Panc1 (cell line): ENCODE measurements around the gene NBDY. TPM values are rescaled to one million over a fixed set of nuclear protein-coding genes. Genes with fewer than 3 reads are reported as not detected.
"Not testable (repeated sequence)": the region's sequence is repeated elsewhere in the genome, so short reads cannot be mapped to it uniquely, and the experiment has no call there.

Experiments
- ATAC-seq: fragments of 200-7000 bp; cut with Tn5 transposase; 2 replicates; pipeline ENCODE4 v1.9.1; 2020; ENCODE audit warnings: mild to moderate bottlenecking, moderate library complexity
- BruUV-seq: library from RNA; stranded (reverse); fragments of 400-500 nt; replicated peaks from 2 replicates; lab custom pipeline; 2021; lab: Mats Ljungman, UMichigan
- CTCF ChIA-PET: fragments of 300-600 bp; sonication (Branson Sonifier 250); formaldehyde crosslinking; loops from one replicate; lab custom pipeline; 2022; ENCODE audit warnings: antibody characterized with exemption; lab: Charles Lee
- POLR2A ChIA-PET: fragments of 300-600 bp; sonication (Branson Sonifier 250); formaldehyde crosslinking; loops from one replicate; lab custom pipeline; 2022; ENCODE audit warnings: antibody characterized with exemption; lab: Charles Lee
- DNase-seq: peaks from one replicate; pipeline ENCODE4 v3.0.0-alpha.2; 2010; ENCODE audit warnings: low read depth, low spot score
- H3K27ac ChIP-seq: 2 replicates; pipeline ENCODE4 v1.5.1; 2011; ENCODE audit warnings: mild to moderate bottlenecking, low read length, inconsistent platforms
- H3K27me3 ChIP-seq: fragments of 200-500 bp; sonication (Bioruptor generic); 2 replicates; pipeline ENCODE4 v1.6.0; 2014; ENCODE audit warnings: low read length, inconsistent platforms; ENCODE audit not compliant: control insufficient read depth, insufficient read depth
- H3K36me3 ChIP-seq: fragments of 200-500 bp; sonication (Bioruptor generic); 2 replicates; pipeline ENCODE4 v1.5.1; 2014; ENCODE audit warnings: inconsistent platforms, mild to moderate bottlenecking, low read length, moderate library complexity; ENCODE audit not compliant: control insufficient read depth, insufficient read depth
- H3K4me1 ChIP-seq: 2 replicates; pipeline ENCODE4 v1.5.1; 2011; ENCODE audit warnings: inconsistent platforms, mild to moderate bottlenecking, low read length, moderate library complexity; ENCODE audit not compliant: control insufficient read depth, insufficient read depth
- H3K4me3 ChIP-seq, 2 experiments: 2 replicates each; pipeline ENCODE4 v1.5.1; 2011 to 2012; ENCODE audit warnings: low read depth in 2 of 2, low read length in 2 of 2, mild to moderate bottlenecking in 2 of 2, inconsistent platforms in 1 of 2, moderate library complexity in 1 of 2
- H3K9me3 ChIP-seq: fragments of 200-500 bp; sonication (Bioruptor generic); 2 replicates; pipeline ENCODE4 v1.5.1; 2014; ENCODE audit warnings: low read depth, mild to moderate bottlenecking, inconsistent platforms, low read length, moderate library complexity; ENCODE audit not compliant: control insufficient read depth, insufficient read depth
- CTCF ChIP-seq: fragments of 450-650 bp; IDR thresholded peaks from 2 replicates; pipeline ENCODE4 v1.5.1; 2017; ENCODE audit warnings: mild to moderate bottlenecking
- POLR2AphosphoS5 ChIP-seq: IDR thresholded peaks from 2 replicates; pipeline ENCODE4 v1.6.1; 2012; ENCODE audit warnings: mild to moderate bottlenecking, low read depth, low read length, moderate library complexity
- REST ChIP-seq, 2 experiments: IDR thresholded peaks; 2 replicates each; pipeline ENCODE4 v1.6.1; 2011 to 2012; ENCODE audit warnings: low read depth in 2 of 2, control low read depth in 1 of 2, low read length in 1 of 2, mild to moderate bottlenecking in 1 of 2, moderate library complexity in 1 of 2; ENCODE audit not compliant: insufficient read depth in 1 of 2
- SIN3A ChIP-seq: IDR thresholded peaks from 2 replicates; pipeline ENCODE4 v1.6.1; 2012; ENCODE audit warnings: low read depth, mild to moderate bottlenecking, low read length, moderate library complexity, borderline replicate concordance; ENCODE audit not compliant: insufficient read depth
- TCF7L2 ChIP-seq: IDR thresholded peaks from 2 replicates; pipeline ENCODE4 v1.6.1; 2011; ENCODE audit warnings: mild to moderate bottlenecking, low read depth, low read length, inconsistent platforms
- in situ Hi-C: cut with HindIII; loops from 2 replicates; pipeline ENCODE4 v1.10.0; 2016; ENCODE audit warnings: low sequenced_read_pairs, low pct_unique_long_range_greater_than_20kb
- intact Hi-C: fragments of 100-400 bp; cut with micrococcal nuclease; formaldehyde crosslinking; loops from one replicate; pipeline ENCODE4 v1.10.0; 2022; ENCODE audit not compliant: unreplicated experiment
- total RNA-seq: library from RNA; stranded (reverse); gene quantifications from one replicate; pipeline ENCODE4 v1.2.1, GENCODE V29; 2021; ENCODE audit not compliant: unreplicated experiment

Gene NBDY
- total RNA-seq, 1 experiment from 2014 or later: 52.0 TPM

- no peak overlapping the region for H3K4me3 ChIP-seq
- BruUV-seq: no TSS peak
- no peak overlapping the region for H3K27ac ChIP-seq
- no peak for DNase-seq
- in situ Hi-C loops (no loop called here), intact Hi-C loops (no loop called here)
- H3K27me3 ChIP-seq: no peaks in the 10 kb centered on the region
- H3K36me3 ChIP-seq: no peaks in the 10 kb centered on the region
- no peaks in the 10 kb centered on the region for H3K4me1 ChIP-seq
- CTCF ChIA-PET: no interaction called here
- H3K9me3 ChIP-seq: no peaks in the 10 kb centered on the region
- ATAC-seq: no peak
- POLR2A ChIA-PET: no interaction called here
- TF ChIP-seq SIN3A (no peak), POLR2AphosphoS5 (no peak), CTCF (no peak), TCF7L2 (no peak), REST (IDR thresholded peaks at IDR 0.05; ENCODE audit: insufficient read depth in 1 of 2, low read depth in 2 of 2, low read length in 1 of 2) (no peak)
Measured at GRCh38 chrX:56804867-56805266, 75.8 kb downstream of the NBDY start.

- ATAC-seq (no peak), DNase-seq (no peak)
- Histone ChIP-seq H3K9me3 (no peaks in the 10 kb centered on the region), H3K4me1 (no peaks in the 10 kb centered on the region), H3K4me3 (no peak overlapping the region), H3K27me3 (no peaks in the 10 kb centered on the region), H3K27ac (no peak overlapping the region), H3K36me3 (no peaks in the 10 kb centered on the region)
- TF ChIP-seq TCF7L2 (no peak), POLR2AphosphoS5 (no peak)
- POLR2A ChIA-PET: no interaction called here
- intact Hi-C loops (no loop called here), in situ Hi-C loops (no loop called here)
- no TSS peak for BruUV-seq
- CTCF ChIA-PET: no interaction called here
Measured at GRCh38 chrX:56805399-56805798, 76.4 kb downstream of the NBDY start.

GRCh38 chrX:56806176-56806575, 77.1 kb downstream of the NBDY start:
- intact Hi-C loops, DNase-seq, BruUV-seq, POLR2A ChIA-PET, H3K9me3 ChIP-seq, H3K4me1 ChIP-seq, H3K27ac ChIP-seq, in situ Hi-C loops, H3K27me3 ChIP-seq, H3K4me3 ChIP-seq, H3K36me3 ChIP-seq, ATAC-seq, CTCF ChIA-PET: not testable (repeated sequence)
